RWPE2 (cell line): ENCODE data around the gene NEU1.
"Not testable (repeated sequence)": the region's sequence is repeated elsewhere in the genome, so short reads cannot be mapped to it uniquely, and the experiment has no call there.

Experiments
- ATAC-seq: fragments of 200-7000 bp; cut with Tn5 transposase; 3 replicates; pipeline ENCODE4 v1.9.1; 2021; ENCODE audit warnings: low read depth
- DNase-seq: peaks from one replicate; pipeline ENCODE4 v3.0.0-alpha.2; 2020; ENCODE audit warnings: low spot score
- H3K27ac ChIP-seq: fragments of 450-650 bp; 2 replicates; pipeline ENCODE4 v1.5.1; 2017; ENCODE audit warnings: mild to moderate bottlenecking; ENCODE audit not compliant: poor library complexity, severe bottlenecking
- H3K27me3 ChIP-seq: fragments of 250-450 bp; sonication (Bioruptor Pico); 2 replicates; pipeline ENCODE4 v1.5.1; 2021; ENCODE audit warnings: mild to moderate bottlenecking, moderate library complexity; ENCODE audit not compliant: insufficient read depth, poor library complexity, severe bottlenecking
- H3K36me3 ChIP-seq: fragments of 250-450 bp; sonication (Bioruptor Pico); 2 replicates; pipeline ENCODE4 v1.5.1; 2020; ENCODE audit warnings: low read depth, mild to moderate bottlenecking, moderate library complexity
- H3K4me1 ChIP-seq: fragments of 250-450 bp; sonication (Bioruptor Pico); 2 replicates; pipeline ENCODE4 v1.5.1; 2021; ENCODE audit warnings: mild to moderate bottlenecking, moderate library complexity; ENCODE audit not compliant: insufficient read depth, poor library complexity, severe bottlenecking
- H3K4me3 ChIP-seq: fragments of 250-450 bp; sonication (Bioruptor Pico); 2 replicates; pipeline ENCODE4 v1.5.1; 2021; ENCODE audit warnings: mild to moderate bottlenecking, moderate library complexity; ENCODE audit not compliant: severe bottlenecking
- H3K9me3 ChIP-seq: fragments of 250-450 bp; sonication (Bioruptor Pico); 2 replicates; pipeline ENCODE4 v1.5.1; 2021; ENCODE audit warnings: mild to moderate bottlenecking, moderate library complexity; ENCODE audit not compliant: severe bottlenecking
- CTCF ChIP-seq: fragments of 450-650 bp; IDR thresholded peaks from one replicate; pipeline ENCODE4 v1.5.1; 2017; ENCODE audit warnings: mild to moderate bottlenecking, moderate library complexity; ENCODE audit not compliant: poor library complexity, severe bottlenecking

NEU1 gene

GRCh38 chr6:31815025-31815838 is 47.4 kb downstream of the NEU1 start, which contains the start of the genes HSPA1A and HSPA1L:
Gene HSPA1A, plus strand, starts transcription at chr6:31815543. Its CDS starts 214 bp downstream, at chr6:31815757.
Gene HSPA1L, minus strand, starts transcription at chr6:31815283. Its CDS starts 3,311 bp downstream, at chr6:31811972.
- H3K4me1 ChIP-seq = peaks cover 22% of the 10 kb centered on the region
- H3K4me3 ChIP-seq = peak within 1 kb of the TSS; percentile 58
- H3K27me3 ChIP-seq = no peaks in the 10 kb centered on the region
- H3K36me3 ChIP-seq = peaks cover 6% of the 10 kb centered on the region; the same call in 1 of the 2 replicates
- TF ChIP-seq CTCF = no peak
- DNase-seq (peak; percentile 93), ATAC-seq (peak; percentile 71)
- no peaks in the 10 kb centered on the region for H3K9me3 ChIP-seq
- peak within 1 kb of the TSS; percentile 93 for H3K27ac ChIP-seq

DNA sequence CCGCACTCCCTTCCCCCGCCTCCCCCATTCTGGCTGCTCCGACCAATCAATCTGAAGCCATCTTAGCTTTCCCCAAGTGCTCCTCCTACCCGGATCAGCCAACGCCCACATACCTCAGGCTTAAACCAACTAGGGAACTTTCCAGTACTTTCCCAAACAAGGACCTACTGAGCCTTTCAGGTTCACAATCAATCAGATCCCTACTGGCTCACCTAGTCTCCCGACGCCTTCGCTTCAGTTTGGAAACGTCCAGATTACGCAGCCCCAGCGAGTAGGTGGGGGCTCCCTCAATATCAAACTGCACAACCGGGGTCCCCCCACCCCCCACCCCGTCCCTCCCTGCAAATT is 48.0 kb downstream of the NEU1 start:
- peaks cover 17% of the 10 kb centered on the region for H3K4me1 ChIP-seq
- H3K27ac ChIP-seq = peak overlapping the region; percentile 93
- peak overlapping the region; percentile 58 for H3K4me3 ChIP-seq
- DNase-seq = peak; percentile 98
- no peaks in the 10 kb centered on the region for H3K27me3 ChIP-seq
- no peaks in the 10 kb centered on the region for H3K9me3 ChIP-seq
- TF ChIP-seq CTCF = no peak
- H3K36me3 ChIP-seq = peaks cover 6% of the 10 kb centered on the region; the same call in 1 of the 2 replicates
- ATAC-seq = peak; percentile 76

DNA sequence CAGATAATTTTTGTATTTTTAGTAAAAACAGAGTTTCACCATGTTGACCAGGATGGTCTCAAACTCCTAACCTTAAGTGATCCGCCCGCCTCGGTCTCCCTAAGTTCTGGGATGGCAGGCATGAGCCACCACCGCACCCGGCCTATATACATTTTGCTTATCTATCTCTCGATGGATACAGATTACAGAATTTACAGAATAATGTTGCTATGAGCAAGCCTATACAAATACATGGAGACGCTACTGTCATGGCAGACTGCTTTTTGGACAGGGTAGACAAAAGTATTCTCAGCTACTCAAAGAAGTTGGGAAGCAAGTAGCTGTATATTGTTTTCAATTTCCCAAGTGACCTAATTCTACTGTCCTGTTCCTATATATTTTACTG is 49.2 kb downstream of the NEU1 start:
- Histone ChIP-seq H3K36me3 (peaks cover 4% of the 10 kb centered on the region; the same call in 1 of the 2 replicates), H3K27ac (peak overlapping the region; percentile 93), H3K27me3 (no peaks in the 10 kb centered on the region), H3K4me3 (peak overlapping the region; percentile 27), H3K4me1 (peaks cover 14% of the 10 kb centered on the region), H3K9me3 (no peaks in the 10 kb centered on the region)
- no peak for ATAC-seq
- TF ChIP-seq CTCF = no peak
- no peak for DNase-seq

- Histone ChIP-seq H3K9me3 (no peaks in the 10 kb centered on the region), H3K4me1 (peaks cover 16% of the 10 kb centered on the region), H3K36me3 (no peaks in the 10 kb centered on the region), H3K4me3 (no peak overlapping the region), H3K27me3 (no peaks in the 10 kb centered on the region), H3K27ac (no peak overlapping the region)
- ATAC-seq = no peak
- no peak for DNase-seq
- no peak for TF ChIP-seq CTCF
Observed at GRCh38 chr6:31811645-31812044, 51.0 kb downstream of the NEU1 start.

DNA sequence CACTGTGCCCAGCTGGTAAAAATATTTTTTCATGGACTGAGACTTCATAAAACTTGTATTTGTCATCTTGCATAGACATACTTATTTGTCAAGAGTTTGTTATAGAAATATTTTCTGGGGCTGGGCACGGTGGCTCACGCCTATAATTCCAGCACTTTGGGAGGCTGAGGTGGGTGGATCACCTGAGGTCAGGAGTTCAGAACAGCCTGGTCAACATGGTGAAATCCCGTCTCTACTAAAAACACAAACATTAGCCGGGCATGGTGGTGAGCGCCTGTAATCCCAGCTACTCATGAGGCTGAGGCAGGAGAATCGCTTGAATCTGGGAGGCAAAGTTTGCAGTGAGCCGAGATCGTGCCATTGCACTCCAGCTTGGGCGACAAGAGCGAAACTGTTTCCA is 54.0 kb downstream of the NEU1 start:
- not testable (repeated sequence) for H3K9me3 ChIP-seq, H3K4me3 ChIP-seq, H3K27ac ChIP-seq, DNase-seq, H3K36me3 ChIP-seq, ATAC-seq, H3K27me3 ChIP-seq
- H3K4me1 ChIP-seq = peaks cover 19% of the 10 kb centered on the region
